SU-DHL-6 (cell line): ENCODE results near the gene DISP3.

Experiments
- H2AFZ ChIP-seq: fragments of 200-600 bp; sonication (generic); 2 replicates; pipeline ENCODE4 v1.6.1; 2014; ENCODE audit warnings: low read depth, mild to moderate bottlenecking, moderate library complexity, mixed read lengths, antibody characterized with exemption, low read length; ENCODE audit not compliant: severe bottlenecking
- H3F3A ChIP-seq: fragments of 200-600 bp; shearing (Covaris generic); 2 replicates; pipeline ENCODE4 v1.6.0; 2016; ENCODE audit warnings: antibody characterized with exemption, mild to moderate bottlenecking; ENCODE audit not compliant: insufficient read depth
- H3K27ac ChIP-seq: fragments of 200-600 bp; sonication (generic); 2 replicates; pipeline ENCODE4 v1.5.1; 2016; ENCODE audit warnings: low read depth, mild to moderate bottlenecking, low read length, moderate library complexity, mixed read lengths
- H3K27me3 ChIP-seq: fragments of 200-600 bp; sonication (generic), shearing (Covaris generic); 2 replicates; pipeline ENCODE4 v1.6.0; 2014; ENCODE audit warnings: mild to moderate bottlenecking, low read length
- H3K36me3 ChIP-seq: fragments of 200-600 bp; sonication (generic); 2 replicates; pipeline ENCODE4 v1.6.1; 2014; ENCODE audit warnings: mild to moderate bottlenecking, low read length, mixed read lengths
- H3K4me2 ChIP-seq: fragments of 300-600, 200-600 bp; shearing (Covaris generic), sonication (generic); 2 replicates; pipeline ENCODE4 v1.6.0; 2014; ENCODE audit warnings: low read length, low read depth, mild to moderate bottlenecking; ENCODE audit not compliant: poor library complexity, severe bottlenecking
- H3K4me3 ChIP-seq: fragments of 200-600 bp; sonication (generic); 2 replicates; pipeline ENCODE4 v1.5.1; 2014; ENCODE audit warnings: antibody characterized with exemption, low read length, mild to moderate bottlenecking, mixed read lengths; ENCODE audit not compliant: insufficient read depth, poor library complexity, severe bottlenecking
- H3K79me2 ChIP-seq: fragments of 200-600 bp; sonication (generic); 2 replicates; pipeline ENCODE4 v1.6.1; 2014; ENCODE audit warnings: mild to moderate bottlenecking, low read length, moderate library complexity; ENCODE audit not compliant: insufficient read depth
- H3K9ac ChIP-seq: fragments of 200-600 bp; sonication (generic); 2 replicates; pipeline ENCODE4 v1.7.0; 2014; ENCODE audit warnings: mild to moderate bottlenecking, low read length
- H3K9me2 ChIP-seq: fragments of 200-600 bp; sonication (generic); replicated peaks from 2 replicates; pipeline ENCODE4 v1.6.1; 2014; ENCODE audit warnings: low read length; ENCODE audit not compliant: insufficient read depth
- H3K9me3 ChIP-seq: fragments of 200-600 bp; sonication (generic); 2 replicates; pipeline ENCODE4 v1.6.1; 2014; ENCODE audit warnings: low read length, mixed read lengths; ENCODE audit not compliant: insufficient read depth
- H4K20me1 ChIP-seq: fragments of 200-600 bp; sonication (generic); 2 replicates; pipeline ENCODE4 v1.6.1; 2014; ENCODE audit warnings: low read depth, mild to moderate bottlenecking, antibody characterized with exemption, low read length, moderate library complexity, mixed read lengths
- EZH2phosphoT487 ChIP-seq: fragments of 200-600 bp; sonication (generic), shearing (Covaris generic); conservative IDR thresholded peaks from 2 replicates; pipeline ENCODE4 v1.6.1; 2018; ENCODE audit warnings: mild to moderate bottlenecking, antibody characterized with exemption, low read length, moderate library complexity, mixed read lengths
- TF ChIP-seq, protein P1 (sequence below): fragments of 200-600 bp; sonication (generic); IDR thresholded peaks from one replicate; pipeline ENCODE4 v1.5.1; 2017; ENCODE audit warnings: antibody characterized with exemption, mild to moderate bottlenecking, low read length, moderate library complexity; ENCODE audit not compliant: insufficient read depth, poor library complexity, severe bottlenecking

DISP3 gene

GRCh38 chr1:11575553-11575952 lies 96.6 kb downstream of the DISP3 start:
- Histone ChIP-seq H3K4me3 (no peak overlapping the region), H3K9me3 (no peaks in the 10 kb centered on the region), H3K79me2 (no peaks in the 10 kb centered on the region), H3K27me3 (no peaks in the 10 kb centered on the region), H3F3A (no peaks in the 10 kb centered on the region), H3K9ac (no peak overlapping the region), H3K4me2 (no peak overlapping the region), H3K9me2 (no peaks in the 10 kb centered on the region), H3K36me3 (no peaks in the 10 kb centered on the region), H4K20me1 (no peaks in the 10 kb centered on the region), H3K27ac (no peak overlapping the region), H2AFZ (no peak overlapping the region)
- no peak for TF ChIP-seq EZH2phosphoT487
- TF ChIP-seq, protein P1, sequence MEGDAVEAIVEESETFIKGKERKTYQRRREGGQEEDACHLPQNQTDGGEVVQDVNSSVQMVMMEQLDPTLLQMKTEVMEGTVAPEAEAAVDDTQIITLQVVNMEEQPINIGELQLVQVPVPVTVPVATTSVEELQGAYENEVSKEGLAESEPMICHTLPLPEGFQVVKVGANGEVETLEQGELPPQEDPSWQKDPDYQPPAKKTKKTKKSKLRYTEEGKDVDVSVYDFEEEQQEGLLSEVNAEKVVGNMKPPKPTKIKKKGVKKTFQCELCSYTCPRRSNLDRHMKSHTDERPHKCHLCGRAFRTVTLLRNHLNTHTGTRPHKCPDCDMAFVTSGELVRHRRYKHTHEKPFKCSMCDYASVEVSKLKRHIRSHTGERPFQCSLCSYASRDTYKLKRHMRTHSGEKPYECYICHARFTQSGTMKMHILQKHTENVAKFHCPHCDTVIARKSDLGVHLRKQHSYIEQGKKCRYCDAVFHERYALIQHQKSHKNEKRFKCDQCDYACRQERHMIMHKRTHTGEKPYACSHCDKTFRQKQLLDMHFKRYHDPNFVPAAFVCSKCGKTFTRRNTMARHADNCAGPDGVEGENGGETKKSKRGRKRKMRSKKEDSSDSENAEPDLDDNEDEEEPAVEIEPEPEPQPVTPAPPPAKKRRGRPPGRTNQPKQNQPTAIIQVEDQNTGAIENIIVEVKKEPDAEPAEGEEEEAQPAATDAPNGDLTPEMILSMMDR = no peak

DNA sequence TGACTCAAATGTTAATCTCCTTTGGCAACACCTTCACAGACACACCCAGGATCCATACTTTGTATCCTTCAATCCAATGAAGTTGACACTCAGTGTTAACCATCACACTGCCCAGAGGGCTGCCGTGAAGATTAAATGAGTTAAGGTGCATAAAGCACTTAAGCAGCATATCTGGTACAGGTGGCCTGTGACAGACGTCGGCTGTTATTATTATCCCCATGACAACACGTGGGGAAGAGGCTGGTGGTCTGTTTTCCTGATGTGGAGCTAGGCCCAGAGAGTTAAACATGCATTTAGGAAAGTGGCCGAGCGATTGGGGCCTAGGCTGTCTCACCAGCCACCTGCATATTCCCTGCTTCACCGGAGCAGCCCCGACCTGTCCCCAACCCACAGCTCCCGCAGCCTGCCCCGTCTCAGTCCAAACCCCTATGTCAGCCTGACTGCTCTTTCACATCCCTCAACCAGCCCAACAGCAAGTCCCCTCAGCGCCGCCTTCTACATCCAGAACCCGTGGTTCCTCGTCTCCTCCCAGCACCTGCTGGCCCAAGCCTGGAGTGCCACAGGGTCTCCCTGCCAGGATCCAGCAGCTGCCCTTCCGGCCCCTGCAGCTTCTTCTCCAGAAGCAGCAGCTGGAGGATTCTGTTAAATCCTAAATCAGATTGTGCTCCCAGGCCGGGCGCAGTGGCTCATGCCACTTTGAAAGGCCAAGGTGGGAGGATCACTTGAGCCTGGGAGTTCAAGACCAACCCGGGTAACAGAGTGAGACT lies 97.3 kb downstream of the DISP3 start:
- Histone ChIP-seq H3K9me2 (no peaks in the 10 kb centered on the region), H3K27me3 (no peaks in the 10 kb centered on the region), H3K4me3 (no peak overlapping the region)

DNA sequence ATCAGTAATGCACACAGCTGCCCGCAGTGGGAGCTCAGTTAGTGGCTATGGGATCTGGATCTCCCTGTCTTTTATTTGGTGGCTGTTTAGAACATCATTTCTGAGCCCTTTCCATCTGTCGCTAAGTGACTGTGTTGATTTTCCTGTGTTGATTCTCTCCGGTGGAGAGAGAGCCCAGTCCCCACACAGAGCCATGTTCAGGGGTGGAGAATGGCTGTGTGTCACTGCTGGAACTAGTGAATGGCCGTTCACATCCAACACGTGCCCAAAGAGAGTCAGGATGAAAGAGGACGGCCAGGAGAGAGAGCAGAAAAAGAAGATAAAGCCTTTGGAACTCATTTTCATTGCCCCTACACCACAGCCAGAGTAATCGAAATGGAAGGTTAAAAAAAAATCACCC lies 99.0 kb downstream of the DISP3 start:
- no peak overlapping the region for H3K4me3 ChIP-seq
- TF ChIP-seq, protein P1 = no peak
- no peak for TF ChIP-seq EZH2phosphoT487
- H3K4me2 ChIP-seq = no peak overlapping the region
- no peak overlapping the region for H3K9ac ChIP-seq
- H3K36me3 ChIP-seq = no peaks in the 10 kb centered on the region
- no peak overlapping the region for H3K27ac ChIP-seq
- H3F3A ChIP-seq = no peaks in the 10 kb centered on the region
- H3K27me3 ChIP-seq = no peaks in the 10 kb centered on the region
- no peak overlapping the region for H2AFZ ChIP-seq
- H3K9me3 ChIP-seq = no peaks in the 10 kb centered on the region
- no peaks in the 10 kb centered on the region for H3K9me2 ChIP-seq
- no peaks in the 10 kb centered on the region for H3K79me2 ChIP-seq
- H4K20me1 ChIP-seq = no peaks in the 10 kb centered on the region

More for the DNA sequence above, 97.3 kb downstream of the DISP3 start:
- Histone ChIP-seq H3K9me3 (no peaks in the 10 kb centered on the region), H2AFZ (no peak overlapping the region), H3K79me2 (no peaks in the 10 kb centered on the region), H3K36me3 (no peaks in the 10 kb centered on the region), H3K9ac (no peak overlapping the region), H4K20me1 (no peaks in the 10 kb centered on the region), H3K27ac (no peak overlapping the region), H3F3A (no peaks in the 10 kb centered on the region), H3K4me2 (no peak overlapping the region)
- TF ChIP-seq, protein P1 = no peak
- TF ChIP-seq EZH2phosphoT487 = no peak
